ENCODE data around the gene MISFA.
"Not testable (repeated sequence)": the region's sequence is repeated elsewhere in the genome, so short reads cannot be mapped to it uniquely, and the experiment has no call there.

The MISFA gene

DNA sequence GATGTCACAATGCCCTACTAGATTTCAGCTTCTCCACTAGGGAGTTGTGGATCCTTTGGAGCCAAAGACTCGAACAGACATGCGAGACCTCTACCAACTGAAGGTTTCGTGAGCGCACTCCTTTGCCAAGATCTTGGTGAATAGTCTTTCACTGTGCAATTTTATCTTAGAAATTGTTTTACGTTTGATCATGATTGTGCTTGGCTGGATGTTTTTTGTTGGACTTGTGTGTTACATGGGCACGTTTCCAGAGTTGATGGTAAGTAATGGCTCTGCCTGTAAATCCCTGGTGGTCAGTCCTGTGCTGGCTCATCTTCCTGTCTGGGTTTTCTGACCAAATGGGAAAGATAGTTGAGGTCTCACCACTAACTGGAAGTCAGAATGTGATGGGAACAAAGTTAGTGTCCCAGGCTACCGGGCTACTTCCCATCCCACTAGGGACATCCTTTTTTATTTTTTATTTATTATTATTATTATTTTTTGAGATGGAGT, at the start of gene MISFA:
Gene MISFA (plus strand): TSS at position 51 of the 492 bp plus-strand sequence. CDS start 140 bp downstream, at position 191.
- FAIRE-seq, result no peak

DNA sequence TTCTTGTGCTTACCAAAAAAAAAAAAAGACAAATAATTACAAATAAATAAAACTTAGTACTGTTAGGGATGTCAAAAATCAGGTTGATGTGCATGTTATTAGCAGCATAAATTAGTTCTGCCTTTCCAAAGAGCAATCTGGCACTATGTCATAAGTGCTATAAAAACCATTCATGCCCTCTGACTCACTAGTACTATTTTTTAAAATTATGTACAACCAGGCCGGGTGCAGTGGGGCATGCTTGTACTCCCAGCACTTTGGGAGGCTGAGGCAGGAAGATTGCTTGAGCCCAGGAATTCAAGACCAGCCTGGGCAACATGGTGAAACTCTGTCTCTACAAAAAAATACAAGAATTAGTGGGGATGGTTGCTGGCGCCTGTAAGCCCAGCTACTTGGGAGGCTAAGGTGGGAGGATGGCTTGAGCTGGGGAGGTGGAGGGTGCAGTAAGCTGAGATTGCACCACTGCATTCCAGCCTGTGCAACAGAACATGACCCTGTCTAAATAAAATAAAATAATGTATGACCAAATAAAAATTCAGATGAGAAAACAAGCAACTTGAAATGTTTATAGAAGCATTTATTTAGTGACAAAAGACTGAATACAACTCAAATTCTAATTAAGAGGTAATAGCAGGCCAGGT, 36.4 kb upstream of the MISFA start:
- no peak for FAIRE-seq

DNA sequence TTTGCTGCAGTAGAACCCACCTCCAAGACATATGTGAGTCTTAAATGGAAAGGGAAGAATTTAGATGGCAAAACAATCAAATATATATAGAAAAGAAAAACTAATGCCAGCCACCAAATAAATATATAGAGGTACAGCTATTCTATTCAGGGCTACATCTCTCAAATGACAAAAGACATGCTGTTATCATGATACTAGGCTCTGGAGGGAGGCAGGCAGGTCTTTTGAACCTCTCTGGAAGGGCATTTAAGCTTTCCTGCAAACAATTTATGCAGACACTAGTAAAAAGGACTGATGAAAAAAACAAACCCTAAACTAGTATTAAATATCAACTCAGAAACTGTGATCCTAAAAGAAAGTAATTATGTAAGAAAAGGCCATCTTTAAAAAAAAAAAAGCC, 35.4 kb upstream of the MISFA start:
- no peak for FAIRE-seq

DNA sequence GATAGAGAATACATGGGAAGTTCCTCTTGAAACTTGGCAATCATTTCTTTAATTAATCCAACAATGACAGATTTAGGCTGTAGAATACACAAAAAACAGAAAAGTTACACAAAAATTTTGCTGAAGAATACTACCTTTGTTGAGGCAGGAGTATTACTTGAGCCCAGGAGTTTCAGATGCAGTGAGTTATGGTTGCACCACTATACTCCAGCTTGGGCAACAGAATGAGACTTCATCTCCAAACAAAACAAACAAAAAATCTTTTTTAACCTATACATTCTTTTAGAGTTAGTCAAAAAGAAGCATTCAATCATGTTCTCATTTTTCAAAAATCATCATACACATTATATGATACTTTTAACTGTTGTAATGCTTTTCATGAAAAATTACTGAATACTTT, 33.2 kb upstream of the MISFA start:
- no peak for FAIRE-seq

DNA sequence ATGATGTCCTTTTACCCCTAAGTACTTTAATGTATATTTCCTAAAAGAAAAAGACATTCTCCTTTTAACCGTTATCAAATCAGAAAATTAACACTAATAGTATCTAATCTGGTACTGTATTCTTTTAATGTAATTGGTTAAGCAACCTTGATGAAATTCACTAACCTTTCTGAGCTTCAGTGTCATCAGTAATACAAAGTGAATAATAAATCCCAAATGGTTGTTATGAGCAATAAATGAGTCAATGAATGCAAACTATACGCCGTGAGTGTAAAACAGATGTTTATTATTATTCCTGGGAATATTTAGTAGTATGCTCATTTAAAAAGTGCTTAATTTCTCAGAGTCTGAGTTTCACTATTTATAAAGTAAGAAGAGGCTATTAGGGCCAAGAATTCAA, 32.5 kb upstream of the MISFA start:
- FAIRE-seq, result no peak

DNA sequence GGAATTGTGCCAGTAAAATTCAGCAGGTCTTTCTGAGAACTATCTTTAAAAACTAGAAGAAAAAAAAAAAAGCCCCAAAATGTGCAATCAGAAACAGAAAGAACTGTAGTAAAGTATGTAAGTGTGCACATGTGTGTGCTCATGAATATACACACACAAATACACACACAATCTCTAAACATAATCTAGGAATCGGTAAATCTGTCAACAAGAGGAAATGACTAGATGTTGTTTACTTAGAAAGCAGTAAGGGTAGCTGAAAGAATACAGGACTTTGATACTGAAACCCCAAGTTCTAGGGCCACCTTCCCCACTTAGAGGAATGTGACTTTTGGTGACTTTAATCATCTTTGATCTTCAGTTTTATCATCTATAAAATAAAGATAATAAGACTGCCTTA, 24.2 kb upstream of the MISFA start:
- no peak for FAIRE-seq

DNA sequence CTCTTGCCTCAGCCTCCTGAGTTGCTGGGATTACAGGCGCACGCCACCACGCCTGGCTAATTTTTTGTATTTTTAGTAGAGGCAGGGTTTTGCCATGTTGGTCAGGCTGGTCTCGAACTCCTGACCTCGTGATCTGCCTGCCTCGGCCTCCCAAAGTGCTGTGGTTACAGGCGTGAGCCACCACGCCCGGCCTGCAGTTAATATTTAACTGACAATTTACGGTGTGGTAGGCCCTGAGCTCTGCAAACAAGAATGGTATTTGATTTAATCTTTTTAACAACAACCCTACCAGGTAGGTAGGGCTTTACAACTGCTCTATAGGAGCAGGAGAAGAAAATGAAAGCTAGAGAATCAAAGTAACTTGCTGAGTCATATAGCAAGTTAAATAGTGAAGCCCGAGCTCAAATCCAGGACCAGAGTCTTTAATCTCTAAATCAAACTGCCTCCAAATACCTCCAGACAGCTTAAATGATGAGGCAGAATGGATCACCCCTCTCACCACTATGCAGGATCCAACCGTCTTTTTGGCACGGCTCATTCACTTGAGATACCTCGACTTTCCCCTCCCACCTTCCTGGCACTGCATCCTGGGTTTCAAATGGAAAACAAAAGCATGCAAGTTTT, 20.5 kb upstream of the MISFA start:
- no peak for FAIRE-seq

DNA sequence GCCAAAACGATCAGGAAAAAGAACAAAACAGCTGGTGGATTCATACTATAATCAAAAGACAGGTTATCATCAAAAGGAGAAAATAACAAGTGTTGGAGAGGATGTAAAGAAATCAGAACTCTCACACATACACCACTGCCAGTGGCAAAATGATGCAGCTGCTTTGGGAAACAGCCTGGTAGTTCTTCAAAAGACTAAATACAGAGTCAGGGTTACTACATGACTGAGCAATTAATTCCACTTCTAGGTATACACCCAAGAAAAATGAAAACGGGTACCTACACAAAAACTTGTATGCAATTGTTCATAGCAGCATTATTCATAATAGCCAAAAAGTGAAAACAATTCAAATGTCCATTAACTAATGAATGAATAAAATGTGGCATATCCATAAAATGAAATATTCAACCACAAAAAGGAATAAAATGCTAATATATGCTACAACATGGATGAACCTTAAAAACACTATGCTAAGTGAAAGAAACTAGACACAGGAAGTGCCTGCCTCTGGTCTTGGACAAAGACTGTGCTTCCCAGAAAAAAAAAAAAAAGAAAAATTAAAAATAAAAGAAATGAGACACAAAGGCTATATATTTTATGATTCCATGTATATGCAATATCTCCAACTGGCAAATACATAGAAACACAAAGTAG, 19.3 kb upstream of the MISFA start:
- FAIRE-seq, result no peak

DNA sequence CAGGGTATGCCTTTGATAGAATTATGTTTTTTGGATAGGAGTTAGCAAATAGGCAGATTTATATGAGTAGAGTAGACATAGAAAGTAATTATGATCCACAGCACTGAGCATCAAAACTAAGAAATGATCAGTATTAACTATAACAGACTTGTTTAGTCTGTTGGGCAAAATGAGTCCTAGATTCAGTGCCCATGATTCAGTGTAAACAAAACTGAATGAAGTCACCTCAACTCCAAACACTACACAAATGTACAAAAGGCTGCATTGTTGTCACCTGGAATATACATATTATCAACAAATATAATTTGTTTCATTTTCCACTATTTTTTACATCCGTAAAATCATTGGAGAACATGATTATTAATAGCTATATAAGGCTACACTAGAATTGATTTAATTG, 17.8 kb upstream of the MISFA start:
- no peak for FAIRE-seq

DNA sequence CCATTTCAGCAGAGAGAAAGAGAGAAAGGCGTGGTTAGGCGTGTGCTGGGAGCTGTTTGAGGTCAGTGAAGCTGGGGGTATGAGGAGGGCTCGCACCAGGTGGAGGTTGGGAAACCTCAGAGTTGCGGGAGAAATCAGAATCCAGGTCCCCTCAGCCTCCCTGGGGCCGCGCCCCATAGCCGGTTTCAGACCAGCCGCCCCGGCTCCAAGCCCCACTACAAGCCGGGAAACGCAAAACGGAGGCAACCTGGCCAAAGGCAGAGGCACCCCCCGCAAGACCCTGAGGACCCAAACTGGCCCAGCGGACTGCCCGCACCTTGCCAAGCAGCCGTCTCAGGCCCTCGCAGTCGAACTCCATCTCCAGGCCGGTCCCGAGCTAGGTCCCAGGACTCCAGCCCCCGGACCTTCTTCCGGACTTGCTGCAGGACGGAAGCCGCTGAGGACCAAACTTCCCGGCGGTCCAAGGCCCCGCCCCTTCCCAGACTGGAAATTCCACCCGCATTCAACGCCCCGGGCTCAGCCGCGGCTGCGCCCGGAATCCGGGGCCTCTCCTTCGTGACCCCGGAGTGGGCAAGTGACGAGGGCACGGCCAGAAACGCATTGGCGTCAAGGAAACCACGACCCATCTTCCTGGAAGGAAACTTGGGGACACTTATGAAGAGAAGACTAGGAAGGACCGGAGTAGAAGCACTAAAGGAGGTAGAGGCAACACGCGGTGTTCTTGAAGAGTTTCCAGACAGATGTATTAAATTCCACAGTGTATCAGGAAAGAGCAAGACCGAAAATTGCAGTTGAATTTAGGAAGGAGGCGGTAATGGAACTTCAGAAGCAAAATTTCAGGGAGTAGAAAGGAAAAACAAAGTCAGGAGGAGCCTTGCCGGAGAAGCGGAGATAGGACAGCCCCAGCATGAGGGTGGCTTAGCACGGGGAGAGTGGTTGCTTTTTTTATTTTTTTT, 11.0 kb upstream of the MISFA start, which contains the start of gene UEVLD:
Gene UEVLD (minus strand): TSS at position 438 of the 956 bp plus-strand sequence. CDS start 80 bp downstream, at position 358.
- no peak for FAIRE-seq

DNA sequence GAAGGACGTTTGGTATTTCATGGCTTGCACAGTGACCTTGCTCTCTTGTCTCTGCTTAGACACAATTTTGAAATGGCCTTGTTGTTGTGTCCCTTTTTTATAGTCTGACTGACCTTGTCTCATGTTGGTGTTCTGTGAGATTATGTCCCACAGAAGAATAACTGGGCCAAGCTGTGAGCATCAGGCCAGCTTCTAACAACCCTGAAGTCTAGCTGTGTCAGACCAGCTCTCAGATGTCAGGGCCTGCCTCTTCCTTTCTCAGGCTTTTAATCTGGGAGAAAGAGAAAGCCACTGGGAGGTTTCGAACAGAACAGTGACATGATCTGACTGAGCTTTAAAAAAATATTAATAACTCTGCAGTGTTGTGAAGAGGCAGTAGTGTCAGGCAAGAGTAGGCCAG, 9.0 kb upstream of the MISFA start:
- FAIRE-seq, result no peak

DNA sequence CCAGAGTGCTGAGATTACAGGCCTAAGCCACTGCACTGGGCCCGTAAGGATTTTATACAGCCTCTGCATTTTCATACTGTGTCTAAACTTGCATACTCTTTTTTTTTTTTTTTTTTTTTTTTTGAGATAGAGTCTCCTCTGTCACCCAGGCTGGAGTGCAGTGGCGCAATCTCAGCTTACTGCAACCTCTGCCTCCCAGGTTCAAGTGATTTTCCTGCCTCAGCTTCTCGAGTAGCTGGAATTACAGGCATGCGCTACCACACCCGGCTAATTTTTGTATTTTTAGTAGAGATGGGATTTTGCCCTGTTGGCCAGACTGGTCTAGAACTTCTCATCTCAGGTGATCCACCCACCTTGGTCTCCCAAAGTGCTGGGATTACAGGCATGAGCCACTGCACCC, 5.5 kb upstream of the MISFA start:
- FAIRE-seq, result not testable (repeated sequence)

DNA sequence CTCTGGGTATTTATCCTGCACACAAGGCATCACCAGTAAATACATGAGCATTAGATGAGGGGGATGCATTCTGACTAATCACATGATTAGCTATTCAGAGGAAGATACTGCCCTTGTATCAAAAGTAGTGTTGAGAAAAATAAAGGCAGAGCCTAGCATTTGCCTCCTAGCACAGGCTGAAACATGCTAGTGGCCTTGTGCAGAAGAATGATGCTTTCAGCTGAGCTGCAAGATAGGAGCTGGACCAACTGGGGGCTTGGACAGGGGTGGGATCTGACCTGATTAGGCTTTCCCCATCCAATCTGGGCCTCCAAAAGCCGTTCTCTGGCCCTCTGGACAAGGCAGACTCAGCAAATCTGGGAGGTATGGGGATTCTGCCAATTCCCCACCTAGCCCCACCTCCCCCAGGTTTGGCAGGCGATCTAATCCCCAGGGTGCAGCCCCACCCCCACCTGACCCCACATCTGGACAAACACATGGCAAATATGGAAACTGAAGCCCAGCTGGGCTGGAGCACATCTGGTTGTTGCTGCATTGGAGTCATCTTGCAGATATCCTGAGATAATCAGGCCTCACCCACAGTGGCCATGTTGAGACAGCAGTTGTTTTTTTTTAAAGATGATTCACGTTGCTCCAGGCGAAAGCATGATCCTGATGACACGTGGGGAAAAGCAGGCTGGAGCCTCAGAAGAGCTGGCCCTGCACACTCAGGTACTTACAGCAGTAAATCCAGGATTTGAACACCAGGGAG, 4.4 kb upstream of the MISFA start:
- no peak for FAIRE-seq

DNA sequence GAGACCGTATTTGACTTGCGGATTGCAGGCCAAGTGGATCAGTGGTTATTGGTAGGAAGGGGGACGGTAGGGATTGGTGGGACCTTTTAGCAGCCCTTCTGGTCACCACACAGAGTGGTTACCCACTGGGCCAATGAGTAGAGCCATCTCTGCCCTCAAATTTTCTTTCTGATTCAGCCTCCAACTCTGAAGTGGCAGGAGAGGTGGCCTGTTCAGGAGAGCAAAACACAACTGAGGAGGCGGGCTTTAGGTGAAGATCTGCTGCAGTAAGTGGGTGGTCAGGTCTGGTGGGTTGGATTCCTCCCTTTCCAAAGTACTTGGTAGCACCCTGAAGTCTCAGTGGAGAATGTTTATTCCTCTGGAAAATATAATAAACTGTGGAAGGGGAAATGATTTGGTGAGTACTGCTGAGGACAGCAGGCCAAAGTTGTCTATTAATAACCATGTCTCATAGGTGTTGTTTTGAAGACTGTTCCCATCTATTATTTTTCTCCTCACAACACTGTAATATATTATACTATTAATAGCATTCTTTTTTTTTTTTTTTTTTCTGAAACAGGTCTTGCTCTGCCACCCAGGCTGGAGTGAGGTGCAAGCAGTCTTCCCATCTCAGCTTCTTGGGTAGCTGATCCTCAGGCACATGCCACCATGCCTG, 1.5 kb downstream of the MISFA start:
- FAIRE-seq, result no peak

DNA sequence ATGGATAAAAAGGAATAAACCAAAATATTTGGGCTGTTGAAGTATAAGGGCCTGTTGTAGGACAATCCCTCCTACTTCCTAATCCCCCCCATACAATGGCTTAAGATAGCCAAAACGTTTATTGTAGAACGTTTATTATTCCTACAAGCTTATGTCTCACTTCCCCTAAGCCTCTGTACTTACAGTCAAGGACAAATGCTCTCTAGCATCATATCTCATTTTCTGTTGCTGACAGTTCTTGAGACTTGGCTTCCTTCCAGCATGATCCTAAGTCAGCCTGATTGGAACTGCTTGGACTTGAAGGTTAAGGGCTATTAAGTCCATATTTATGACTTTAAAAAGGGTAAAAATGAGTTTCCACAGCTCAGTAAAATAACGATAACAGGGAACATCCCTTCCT, 8.8 kb downstream of the MISFA start:
- FAIRE-seq, result no peak

DNA sequence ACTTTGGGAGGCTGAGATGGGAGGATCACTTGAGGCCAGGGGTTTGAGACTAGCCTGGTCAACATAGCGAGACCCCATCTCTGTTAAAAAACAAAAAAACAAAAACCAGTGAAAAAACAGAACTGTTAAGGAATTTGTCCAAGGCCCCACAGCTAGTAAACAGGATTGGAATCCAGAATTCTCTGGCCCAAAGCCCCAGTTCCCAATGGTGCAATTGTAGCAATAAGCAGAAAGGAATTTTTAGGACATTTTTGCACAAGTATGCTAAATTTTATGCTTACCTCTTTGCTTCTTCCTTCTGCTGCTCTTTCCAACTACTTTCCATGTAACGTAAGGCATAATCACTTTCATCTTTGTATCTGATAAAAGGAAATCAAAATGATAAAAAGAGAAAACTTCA, 11.6 kb downstream of the MISFA start:
- no peak for FAIRE-seq

DNA sequence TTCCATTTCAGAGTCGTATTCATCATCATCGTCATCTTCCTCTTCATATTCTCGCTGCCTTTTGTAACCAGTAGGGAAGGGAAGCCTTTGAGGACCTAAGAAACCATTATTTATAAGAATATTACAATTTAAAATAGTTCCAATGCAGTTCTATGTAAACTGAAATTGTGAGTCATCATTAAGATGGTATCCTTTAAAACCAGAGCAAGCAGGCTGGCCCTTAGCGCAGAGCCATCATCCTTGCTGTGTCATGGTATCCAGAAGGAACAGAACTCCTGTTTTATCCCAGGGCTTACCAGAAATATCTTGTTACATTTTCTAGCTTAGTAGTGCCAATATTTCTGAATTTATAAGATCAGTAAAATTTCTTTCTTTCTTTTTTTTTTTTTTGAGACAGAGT, 12.8 kb downstream of the MISFA start:
- FAIRE-seq, result no peak

DNA sequence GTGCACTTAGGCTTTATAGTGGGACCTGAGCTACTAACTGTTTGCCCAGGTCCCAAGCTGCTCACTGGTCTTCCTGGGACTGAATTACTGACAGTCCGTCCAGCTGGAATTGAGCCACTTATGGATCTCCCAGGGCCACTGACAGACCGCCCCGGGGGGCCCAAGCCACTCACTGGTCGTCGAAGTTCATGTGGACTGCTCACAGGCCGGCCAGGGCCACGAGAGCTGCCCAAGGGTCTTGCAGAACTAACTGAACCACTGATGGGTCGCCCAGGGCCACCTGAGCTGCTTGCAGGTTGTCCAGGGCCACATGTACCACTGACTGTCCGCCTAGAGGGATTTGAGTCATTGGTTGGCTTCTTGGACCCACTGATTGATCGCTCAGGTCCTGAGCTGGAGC, 15.1 kb downstream of the MISFA start:
- no peak for FAIRE-seq

DNA sequence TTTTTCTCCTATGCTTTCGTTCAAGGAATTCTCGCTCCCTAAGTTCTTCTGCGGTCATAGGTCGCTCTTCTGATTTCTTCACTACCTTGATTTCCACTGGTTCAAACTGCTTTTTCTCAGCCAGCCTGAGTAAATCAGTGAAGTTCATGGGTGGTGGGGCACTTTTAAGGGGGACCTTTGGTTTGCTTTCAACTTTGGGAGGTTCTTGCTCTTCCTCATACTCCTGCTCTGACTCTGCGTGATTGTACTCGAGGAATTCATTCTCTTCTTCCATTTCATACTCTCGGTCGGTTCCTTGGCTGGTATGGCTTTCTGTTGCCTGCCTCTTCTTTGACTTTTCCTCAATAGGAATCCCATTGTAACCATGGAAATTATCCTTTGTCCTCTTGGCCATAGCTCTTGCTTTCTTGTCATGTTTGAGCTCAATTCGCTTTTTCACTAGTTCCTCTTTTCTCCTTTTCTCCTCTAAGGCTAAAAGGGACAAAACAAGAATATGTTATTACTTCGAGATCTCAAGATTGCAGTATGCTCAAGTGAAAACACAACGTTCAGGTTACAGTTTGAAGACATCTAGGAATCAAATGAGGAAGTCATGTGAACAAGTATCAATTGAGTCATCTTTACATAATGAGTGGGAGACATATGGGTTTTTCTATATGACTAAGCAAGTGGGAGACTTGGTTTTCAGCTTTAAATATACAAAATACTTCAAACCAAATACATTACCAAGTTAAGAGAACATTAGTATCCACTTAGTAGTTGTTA, 16.2 kb downstream of the MISFA start:
- FAIRE-seq, result no peak

DNA sequence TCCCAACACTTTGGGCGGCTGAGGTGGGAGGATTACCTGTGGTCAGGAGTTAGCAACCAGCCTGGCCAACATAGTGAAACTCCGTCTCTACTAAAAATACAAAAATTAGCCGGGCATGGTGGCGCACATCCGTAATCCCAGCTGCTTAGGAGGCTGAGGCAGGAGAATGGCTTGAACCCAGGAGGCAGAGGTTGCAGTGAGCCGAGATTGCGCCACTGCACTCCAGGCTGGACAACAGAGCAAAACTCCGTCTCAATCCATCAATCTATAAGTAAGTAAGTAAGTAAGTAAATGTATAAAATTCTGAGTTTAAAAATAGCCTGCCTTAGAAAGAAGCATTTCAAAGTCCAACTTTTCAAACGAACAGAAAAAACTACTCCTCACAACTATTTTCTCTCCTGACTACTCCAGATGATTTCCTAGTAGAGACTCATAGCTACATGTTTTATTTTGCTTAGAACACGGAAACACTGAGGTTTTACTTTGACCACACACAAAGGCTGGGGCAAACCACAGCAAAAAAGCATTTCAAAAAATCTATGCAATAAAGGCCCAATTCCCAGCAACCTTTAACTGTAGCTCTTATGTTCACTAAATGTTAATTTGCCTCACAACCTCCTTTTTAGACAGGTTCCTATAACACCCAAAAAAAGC, 18.2 kb downstream of the MISFA start:
- no peak for FAIRE-seq

Measured in colon (tissue), 2 donors.